CD14-positive monocyte (primary cell): ENCODE data around the gene ACTRT2. TPM values are rescaled to one million over a fixed set of nuclear protein-coding genes. Genes with fewer than 3 reads are reported as not detected.

Experiments used
- DNase-seq, 3 donors: peaks; one replicate each; pipeline ENCODE4 v3.0.0-alpha.2; 2011 to 2022
- H2AFZ ChIP-seq: 2 replicates; pipeline ENCODE4 v1.6.0; 2012; ENCODE audit warnings: mild to moderate bottlenecking, low read depth, low read length, inconsistent platforms; ENCODE audit not compliant: insufficient read depth, poor library complexity, severe bottlenecking
- H3K27ac ChIP-seq, 2 donors: 1 replicate in 1 of 2; 2 replicates in 1 of 2; pipeline ENCODE4 v1.5.1; 2012 to 2013; ENCODE audit warnings: low read length in 2 of 2, control low read depth in 1 of 2, inconsistent platforms in 1 of 2, low read depth in 1 of 2, mild to moderate bottlenecking in 1 of 2
- H3K27me3 ChIP-seq, 2 donors: one replicate each; pipeline versions ENCODE4 v1.6.0 to v1.6.1; 2011 to 2013; ENCODE audit warnings: low read length in 2 of 2; ENCODE audit not compliant: control insufficient read depth in 2 of 2, insufficient read depth in 2 of 2
- H3K36me3 ChIP-seq, 2 donors: replicated peaks in 1 of 2; 1 replicate in 1 of 2; 2 replicates in 1 of 2; pipeline versions ENCODE4 v1.5.1 to v1.6.1; 2012 to 2013; ENCODE audit warnings: low read length in 2 of 2, control low read depth in 1 of 2, inconsistent platforms in 1 of 2, mild to moderate bottlenecking in 1 of 2; ENCODE audit not compliant: insufficient read depth in 2 of 2, control insufficient read depth in 1 of 2
- H3K4me1 ChIP-seq, 2 donors: 1 replicate in 1 of 2; 2 replicates in 1 of 2; pipeline versions ENCODE4 v1.5.1 to v1.6.1; 2012 to 2013; ENCODE audit warnings: low read length in 2 of 2, control low read depth in 1 of 2, inconsistent platforms in 1 of 2, mild to moderate bottlenecking in 1 of 2, moderate library complexity in 1 of 2; ENCODE audit not compliant: insufficient read depth in 2 of 2, control insufficient read depth in 1 of 2
- H3K4me2 ChIP-seq: replicated peaks from 2 replicates; pipeline ENCODE3; 2012; ENCODE audit warnings: low read length, moderate library complexity, mild to moderate bottlenecking; ENCODE audit not compliant: poor library complexity, severe bottlenecking; ENCODE audit errors: extremely low read depth
- H3K4me3 ChIP-seq, 3 experiments: fragments of 200-600 bp in 1 of 3; sonication (generic) in 1 of 3; replicated peaks in 1 of 3; 1 replicate in 2 of 3; 2 replicates in 1 of 3; pipeline ENCODE4 v1.5.1; 2011 to 2013; ENCODE audit warnings: low read length in 3 of 3, mild to moderate bottlenecking in 3 of 3, control low read depth in 2 of 3, low read depth in 2 of 3, inconsistent platforms in 1 of 3, moderate library complexity in 1 of 3
- H3K79me2 ChIP-seq: 2 replicates; pipeline ENCODE4 v1.6.0; 2012; ENCODE audit warnings: mild to moderate bottlenecking, control low read depth, inconsistent platforms, low read length, moderate library complexity; ENCODE audit not compliant: insufficient read depth
- H3K9ac ChIP-seq: 2 replicates; pipeline ENCODE4 v1.6.0; 2017; ENCODE audit warnings: low read length, mild to moderate bottlenecking; ENCODE audit not compliant: insufficient read depth, poor library complexity, severe bottlenecking
- H3K9me3 ChIP-seq, 2 donors: replicated peaks in 1 of 2; 1 replicate in 1 of 2; 2 replicates in 1 of 2; pipeline versions ENCODE4 v1.5.1 to v1.6.1; 2012 to 2013; ENCODE audit warnings: low read length in 2 of 2, control low read depth in 1 of 2; ENCODE audit not compliant: control insufficient read depth in 1 of 2, insufficient read depth in 1 of 2
- H4K20me1 ChIP-seq: 2 replicates; pipeline ENCODE4 v1.6.0; 2012; ENCODE audit warnings: mild to moderate bottlenecking, low read length, control low read depth, moderate library complexity; ENCODE audit not compliant: insufficient read depth
- H3K27ac Mint-ChIP-seq, 7 donors: one replicate each; pipeline ENCODE4 v1.8.0; 2020; ENCODE audit warnings: mild to moderate bottlenecking in 7 of 7, mixed read lengths in 7 of 7, moderate library complexity in 6 of 7, inconsistent platforms in 2 of 7
- H3K27me3 Mint-ChIP-seq, 3 donors: one replicate each; pipeline ENCODE4 v1.8.0; 2021 to 2022; ENCODE audit warnings: low read depth in 3 of 3, mild to moderate bottlenecking in 3 of 3, mixed read lengths in 3 of 3, moderate library complexity in 3 of 3, inconsistent platforms in 1 of 3
- H3K36me3 Mint-ChIP-seq, 2 donors: one replicate each; pipeline ENCODE4 v1.8.0; 2020; ENCODE audit warnings: mixed read lengths in 2 of 2, inconsistent platforms in 1 of 2, mild to moderate bottlenecking in 1 of 2
- H3K4me1 Mint-ChIP-seq: one replicate; pipeline ENCODE4 v1.8.0; 2020; ENCODE audit warnings: mild to moderate bottlenecking, mixed read lengths
- H3K4me3 Mint-ChIP-seq, 2 donors: one replicate each; pipeline ENCODE4 v1.8.0; 2020; ENCODE audit warnings: mild to moderate bottlenecking in 2 of 2, mixed read lengths in 2 of 2, moderate library complexity in 1 of 2
- H3K9me3 Mint-ChIP-seq, 7 donors: one replicate each; pipeline ENCODE4 v1.8.0; 2020 to 2022; ENCODE audit warnings: mixed read lengths in 7 of 7, mild to moderate bottlenecking in 6 of 7, moderate library complexity in 6 of 7, inconsistent platforms in 2 of 7
- WGBS: methylation state at CpG from one replicate; pipeline ENCODE4 v1.1.5; 2013; ENCODE audit warnings: missing lambda C conversion rate; ENCODE audit not compliant: insufficient coverage; 5-methylcytosine and 5-hydroxymethylcytosine counted together
- intact Hi-C, 2 donors: fragments of 100-400 bp; cut with micrococcal nuclease; formaldehyde crosslinking; loops; one replicate each; pipeline versions ENCODE4 v1.15.0 to v1.15.1; 2023
- polyA plus RNA-seq, 3 donors: library from polyadenylated mRNA; depleted of rRNA in 1 of 3; unstranded in 2 of 3; stranded (reverse) in 1 of 3; fragments of 300-500 nt in 2 of 3; fragments of >200 nt in 1 of 3; fragmentation: Illumina TruSeq in 2 of 3; gene quantifications; 1 replicate in 2 of 3; 2 replicates in 1 of 3; pipeline ENCODE4 v1.2.3, GENCODE V29; 2012 to 2021
- TF ChIP-seq, protein P1 (sequence below): fragments of 200-600 bp; IDR thresholded peaks from one replicate; pipeline ENCODE4 v1.8.0; 2022; ENCODE audit warnings: antibody characterized with exemption, mild to moderate bottlenecking

The ACTRT2 gene
- polyA plus RNA-seq, 3 donors: not detected

DNA sequence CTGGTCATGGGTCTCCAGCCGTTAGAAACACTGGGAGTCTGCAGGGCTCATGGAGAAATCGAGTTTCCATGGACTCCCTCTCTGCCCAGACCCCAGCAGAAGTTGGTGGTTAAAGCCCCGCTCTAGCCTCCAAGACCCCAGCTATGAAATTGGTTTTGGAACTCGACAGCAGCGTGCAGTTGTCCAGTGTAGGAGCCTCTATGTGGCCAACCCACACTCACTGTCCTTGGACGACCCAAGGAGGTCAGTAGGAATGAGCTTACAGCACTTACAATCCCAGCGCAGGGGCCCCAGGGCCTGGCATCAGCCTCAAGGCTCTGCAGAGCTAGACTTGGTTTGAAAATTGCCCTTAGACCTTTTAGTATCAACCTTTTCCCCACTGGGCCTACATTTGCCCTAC, 44.5 kb downstream of the ACTRT2 start:
- Histone ChIP-seq H3K27me3 (peaks cover 5 to 29% of the 10 kb centered on the region in 2 donors), H3K4me3 (no peak overlapping the region), H2AFZ (no peak overlapping the region), H3K36me3 (no peaks in the 10 kb centered on the region), H3K4me2 (no peak overlapping the region), H3K4me1 (peaks cover 0 to 8% of the 10 kb centered on the region in 2 donors), H4K20me1 (no peaks in the 10 kb centered on the region), H3K9me3 (no peaks in the 10 kb centered on the region), H3K9ac (no peak overlapping the region), H3K27ac (no peak overlapping the region), H3K79me2 (no peaks in the 10 kb centered on the region)
- WGBS: 89% methylated on average over 7 of the region's 7 CpGs
- intact Hi-C loops: no loop called here
- H3K36me3 Mint-ChIP-seq: peaks cover 0 to 2% of the 10 kb centered on the region in 2 donors
- no peak overlapping the region for H3K4me3 Mint-ChIP-seq
- TF ChIP-seq, protein P1, sequence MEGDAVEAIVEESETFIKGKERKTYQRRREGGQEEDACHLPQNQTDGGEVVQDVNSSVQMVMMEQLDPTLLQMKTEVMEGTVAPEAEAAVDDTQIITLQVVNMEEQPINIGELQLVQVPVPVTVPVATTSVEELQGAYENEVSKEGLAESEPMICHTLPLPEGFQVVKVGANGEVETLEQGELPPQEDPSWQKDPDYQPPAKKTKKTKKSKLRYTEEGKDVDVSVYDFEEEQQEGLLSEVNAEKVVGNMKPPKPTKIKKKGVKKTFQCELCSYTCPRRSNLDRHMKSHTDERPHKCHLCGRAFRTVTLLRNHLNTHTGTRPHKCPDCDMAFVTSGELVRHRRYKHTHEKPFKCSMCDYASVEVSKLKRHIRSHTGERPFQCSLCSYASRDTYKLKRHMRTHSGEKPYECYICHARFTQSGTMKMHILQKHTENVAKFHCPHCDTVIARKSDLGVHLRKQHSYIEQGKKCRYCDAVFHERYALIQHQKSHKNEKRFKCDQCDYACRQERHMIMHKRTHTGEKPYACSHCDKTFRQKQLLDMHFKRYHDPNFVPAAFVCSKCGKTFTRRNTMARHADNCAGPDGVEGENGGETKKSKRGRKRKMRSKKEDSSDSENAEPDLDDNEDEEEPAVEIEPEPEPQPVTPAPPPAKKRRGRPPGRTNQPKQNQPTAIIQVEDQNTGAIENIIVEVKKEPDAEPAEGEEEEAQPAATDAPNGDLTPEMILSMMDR: no peak
- H3K9me3 Mint-ChIP-seq: peaks cover 0 to 4% (median 2%) of the 10 kb centered on the region in 7 donors
- no peak for DNase-seq
- H3K4me1 Mint-ChIP-seq: peaks cover 4% of the 10 kb centered on the region
- peaks cover 26 to 49% (median 27%) of the 10 kb centered on the region in 3 donors for H3K27me3 Mint-ChIP-seq
- H3K27ac Mint-ChIP-seq: no peak overlapping the region

DNA sequence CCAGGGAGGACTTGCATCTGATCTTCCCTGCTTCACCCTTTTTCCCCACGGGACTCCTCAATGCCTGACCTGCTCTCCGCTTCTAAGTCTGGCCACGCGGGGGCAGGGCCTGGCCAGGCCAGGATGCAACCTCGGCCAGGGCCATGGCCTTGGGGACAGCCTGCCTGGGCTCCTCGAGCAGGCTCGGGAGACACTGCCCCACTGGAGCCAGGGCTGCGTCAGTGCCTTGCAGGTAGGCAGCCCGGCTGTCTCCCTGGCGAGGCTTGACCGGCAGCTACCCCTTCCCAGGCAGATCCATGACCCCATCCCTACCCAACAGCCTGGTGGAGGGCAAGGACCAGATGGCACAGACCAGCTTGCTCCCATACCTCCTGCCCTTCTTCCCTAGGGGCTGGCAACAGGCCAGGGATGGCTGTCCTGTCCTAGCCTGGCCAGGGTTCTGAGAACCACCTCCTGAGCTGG, 45.0 kb downstream of the ACTRT2 start:
- H3K4me1 ChIP-seq: peaks cover 0 to 10% of the 10 kb centered on the region in 2 donors
- H3K79me2 ChIP-seq: no peaks in the 10 kb centered on the region
- no peak for DNase-seq
- no peak overlapping the region for H3K4me2 ChIP-seq
- H2AFZ ChIP-seq: no peak overlapping the region
- whole genome bisulfite sequencing: 74% methylated on average over 11 of the region's 11 CpGs
- no peaks in the 10 kb centered on the region for H3K9me3 ChIP-seq
- H3K27ac ChIP-seq: no peak overlapping the region
- H4K20me1 ChIP-seq: no peaks in the 10 kb centered on the region
- Mint-ChIP-seq H3K27me3 (peaks cover 30 to 54% (median 31%) of the 10 kb centered on the region in 3 donors), H3K9me3 (peaks cover 0 to 7% (median 2%) of the 10 kb centered on the region in 7 donors), H3K4me3 (peak overlapping the region in 1 of 2 donors; percentile 39), H3K4me1 (peaks cover 5% of the 10 kb centered on the region), H3K27ac (no peak overlapping the region), H3K36me3 (peaks cover 0 to 2% of the 10 kb centered on the region in 2 donors)
- no peak overlapping the region for H3K9ac ChIP-seq
- intact Hi-C loops: no loop called here
- TF ChIP-seq, protein P1: no peak
- no peak overlapping the region for H3K4me3 ChIP-seq
- H3K27me3 ChIP-seq: peaks cover 8 to 33% of the 10 kb centered on the region in 2 donors
- no peaks in the 10 kb centered on the region for H3K36me3 ChIP-seq
